ENCODE data around the gene STAC. TPM values are rescaled to one million over a fixed set of nuclear protein-coding genes. Genes with fewer than 3 reads are reported as not detected.

The STAC gene
- total and polyA plus RNA-seq, 10 of the 15 experiments (the other 5 are each of a cell fraction or from before 2014, with no cell fraction given) = 0.07 TPM; not detected in 9

GRCh38 chr3:36416599-36416998 lies 36.3 kb downstream of the STAC start (continued):
- TF ChIP-seq NR2C2 (IDR thresholded peaks at IDR 0.05; ENCODE audit: borderline replicate concordance, control insufficient read depth, insufficient read length, low read depth) (no peak), ZBTB4 (CRISPR knock-in tag; IDR thresholded peaks at IDR 0.05) (no peak), ZSCAN29 (IDR thresholded peaks at IDR 0.05) (no peak), FOS (IDR thresholded peaks at IDR 0.05; ENCODE audit: borderline replicate concordance, extremely low read depth, insufficient read length) (no peak), ATF7 (IDR thresholded peaks at IDR 0.05; ENCODE audit: low read depth) (no peak), CHD1 (IDR thresholded peaks at IDR 0.05; ENCODE audit: low read depth, low read length) (no peak), KAT2A (conservative IDR thresholded peaks at IDR 0.05; ENCODE audit: control insufficient read depth, low read depth, low read length) (no peak), IKZF2 (IDR thresholded peaks at IDR 0.05) (no peak)

DNA sequence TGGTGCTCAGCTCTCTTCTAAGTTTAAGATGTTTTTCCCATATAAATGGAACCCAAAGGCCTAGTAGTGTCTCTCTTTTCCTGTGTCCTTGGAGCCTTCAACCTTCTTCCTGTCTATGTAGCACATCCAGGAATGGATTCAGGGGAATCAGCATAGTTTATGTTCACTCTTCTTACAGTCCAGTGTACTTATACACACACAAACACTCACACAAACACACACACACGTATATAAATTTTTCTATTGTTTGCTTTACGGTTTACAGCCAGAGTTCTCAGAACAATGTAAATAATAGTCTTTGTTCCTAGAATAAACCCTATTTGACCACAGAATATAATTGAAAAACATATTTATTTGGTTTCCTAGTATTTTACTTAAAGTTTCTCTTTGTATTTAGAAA lies 36.9 kb downstream of the STAC start:
- Histone ChIP-seq H3K4me1 (ENCODE audit: control insufficient read depth, insufficient read depth, low read length) (no peaks in the 10 kb centered on the region), H4K20me1 (ENCODE audit: control insufficient read depth, insufficient read depth) (no peaks in the 10 kb centered on the region), H3K27me3 (replicated peaks in 1 of 2; ENCODE audit: control insufficient read depth in 2 of 2, insufficient read depth in 2 of 2, low read length in 1 of 2) (no peaks in the 10 kb centered on the region), H3K9me3 (replicated peaks; ENCODE audit: control insufficient read depth, insufficient read depth, low read length) (no peaks in the 10 kb centered on the region), H3K36me3 (ENCODE audit: control insufficient read depth in 2 of 2, insufficient read depth in 2 of 2, low read length in 1 of 2) (no peaks in the 10 kb centered on the region), H2AFZ (ENCODE audit: control insufficient read depth, low read depth, low read length) (no peak overlapping the region), H3K4me3 (no peak overlapping the region), H3K27ac (ENCODE audit: control insufficient read depth, insufficient read depth) (no peak overlapping the region), H3K79me2 (ENCODE audit: control insufficient read depth, insufficient read depth, low read length) (no peaks in the 10 kb centered on the region), H3K4me2 (ENCODE audit: control insufficient read depth, insufficient read depth) (no peak overlapping the region), H3K9ac (ENCODE audit: control insufficient read depth, insufficient read depth, low read length) (no peak overlapping the region)
- in situ Hi-C loops (cut with MboI) (no loop called here), intact Hi-C loops (cut with micrococcal nuclease; ENCODE audit: unreplicated experiment) (no loop called here)
- no TSS peak for BruUV-seq (replicated peaks)
- ATAC-seq = no peak
- DNase-seq (ENCODE audit: low read depth, low spot score) = no peak
- no peak for FAIRE-seq
- ChIA-PET SMC1A (ENCODE audit: uncharacterized antibody, unreplicated experiment) (no interaction called here), RAD21 (ENCODE audit: unreplicated experiment) (no interaction called here), POLR2A (no interaction called here), CTCF (no interaction called here)
- WGBS (ENCODE audit: insufficient coverage, insufficient replicate concordance, low lambda C conversion rate, missing lambda C conversion rate) = 29% methylated on average over 2 of the region's 2 CpGs
- TF ChIP-seq CHD1 (IDR thresholded peaks at IDR 0.05; ENCODE audit: low read depth, low read length) (no peak), SUPT20H (IDR thresholded peaks at IDR 0.05; ENCODE audit: borderline replicate concordance, control insufficient read depth, low read depth, low read length) (no peak), SMAD1 (IDR thresholded peaks at IDR 0.05; ENCODE audit: low read depth, partially characterized antibody) (no peak), ESRRA (IDR thresholded peaks at IDR 0.05; ENCODE audit: low read length) (no peak), SIN3A (IDR thresholded peaks at IDR 0.05; ENCODE audit: low read depth, low read length) (no peak), E2F8 (IDR thresholded peaks at IDR 0.05; ENCODE audit: low read depth, partially characterized antibody) (no peak), MYC (IDR thresholded peaks at IDR 0.05; ENCODE audit: insufficient read depth, insufficient read length, insufficient replicate concordance, low read length, severe bottlenecking) (no peak)
- TF ChIP-seq, protein P1, sequence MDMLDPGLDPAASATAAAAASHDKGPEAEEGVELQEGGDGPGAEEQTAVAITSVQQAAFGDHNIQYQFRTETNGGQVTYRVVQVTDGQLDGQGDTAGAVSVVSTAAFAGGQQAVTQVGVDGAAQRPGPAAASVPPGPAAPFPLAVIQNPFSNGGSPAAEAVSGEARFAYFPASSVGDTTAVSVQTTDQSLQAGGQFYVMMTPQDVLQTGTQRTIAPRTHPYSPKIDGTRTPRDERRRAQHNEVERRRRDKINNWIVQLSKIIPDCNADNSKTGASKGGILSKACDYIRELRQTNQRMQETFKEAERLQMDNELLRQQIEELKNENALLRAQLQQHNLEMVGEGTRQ (IDR thresholded peaks at IDR 0.05; ENCODE audit: borderline replicate concordance, low read depth, low read length) = no peak
